MV-4-11 (cell line): ENCODE data around the gene ATP8B4.
"Not testable (repeated sequence)": the region's sequence is repeated elsewhere in the genome, so short reads cannot be mapped to it uniquely, and the experiment has no call there.

ENCODE experiments used
- DNase-seq: peaks from one replicate; lab custom pipeline; 2025; lab: John Stamatoyannopoulos, UW

The ATP8B4 gene

DNA sequence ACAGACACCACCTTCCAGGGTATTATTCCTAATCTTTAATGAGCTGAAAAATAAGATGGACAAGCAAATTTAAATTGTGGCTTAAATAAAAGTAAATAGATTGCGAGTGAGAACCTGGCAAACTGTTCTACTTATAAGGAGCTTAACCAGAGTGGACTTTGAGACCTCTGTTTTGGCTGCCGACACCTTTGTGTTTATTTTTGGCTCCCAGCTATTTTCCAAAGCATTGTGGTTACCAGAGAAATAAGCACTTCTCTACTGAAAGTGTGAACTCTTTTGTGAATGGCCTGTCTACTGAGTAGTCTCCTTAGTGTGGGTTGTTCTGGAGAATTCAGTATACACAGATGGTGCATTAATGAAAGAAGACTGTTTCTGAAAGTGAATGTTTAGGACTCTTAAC lies 109.4 kb downstream of the ATP8B4 start:
- DNase-seq: no peak

DNA sequence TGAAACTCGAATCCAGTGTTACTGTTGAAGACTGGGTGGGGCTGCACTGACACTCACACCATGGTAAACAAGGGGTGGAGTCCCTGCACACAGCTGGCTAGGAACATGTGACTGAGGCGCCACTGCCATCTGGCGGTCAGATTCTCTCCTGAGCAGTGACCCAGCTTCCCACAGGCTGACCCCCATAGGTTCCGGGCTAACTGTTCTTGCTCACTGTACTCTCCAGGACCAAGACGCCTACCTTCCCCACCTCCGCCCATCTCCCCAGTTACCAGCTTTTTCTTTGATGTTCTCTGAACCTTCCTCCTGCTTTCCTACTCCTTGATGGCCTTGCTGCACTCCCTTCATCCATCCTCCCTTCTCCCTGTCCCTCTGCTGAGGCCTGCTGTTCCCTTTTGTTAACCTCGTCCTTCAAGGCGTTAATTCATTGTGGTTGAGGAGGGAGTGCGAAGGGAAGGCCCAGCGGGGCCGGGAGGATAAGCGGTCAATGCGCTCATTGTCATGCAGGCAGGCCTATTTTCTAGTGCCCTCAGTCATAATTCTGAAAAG lies 115.2 kb downstream of the ATP8B4 start:
- peak; percentile 35 for DNase-seq

DNA sequence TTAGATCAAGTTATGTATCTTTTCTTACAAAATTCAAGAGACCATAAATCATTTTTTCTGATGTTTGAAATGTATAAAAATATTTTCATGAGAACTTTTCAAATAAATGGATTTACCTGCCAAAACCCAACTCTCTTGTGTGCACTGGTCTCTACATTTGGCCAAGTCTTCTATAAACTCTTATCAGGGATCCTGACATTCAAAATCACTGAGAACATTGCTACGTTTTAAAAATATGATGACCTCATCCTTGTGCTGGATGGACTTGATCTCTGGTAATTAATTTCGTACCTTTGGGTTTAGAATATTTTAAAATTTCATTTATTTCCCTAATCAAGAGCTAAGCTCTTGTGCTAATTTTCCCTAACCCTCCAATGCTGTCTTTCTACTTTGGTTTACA lies 127.4 kb downstream of the ATP8B4 start:
- DNase-seq: no peak

DNA sequence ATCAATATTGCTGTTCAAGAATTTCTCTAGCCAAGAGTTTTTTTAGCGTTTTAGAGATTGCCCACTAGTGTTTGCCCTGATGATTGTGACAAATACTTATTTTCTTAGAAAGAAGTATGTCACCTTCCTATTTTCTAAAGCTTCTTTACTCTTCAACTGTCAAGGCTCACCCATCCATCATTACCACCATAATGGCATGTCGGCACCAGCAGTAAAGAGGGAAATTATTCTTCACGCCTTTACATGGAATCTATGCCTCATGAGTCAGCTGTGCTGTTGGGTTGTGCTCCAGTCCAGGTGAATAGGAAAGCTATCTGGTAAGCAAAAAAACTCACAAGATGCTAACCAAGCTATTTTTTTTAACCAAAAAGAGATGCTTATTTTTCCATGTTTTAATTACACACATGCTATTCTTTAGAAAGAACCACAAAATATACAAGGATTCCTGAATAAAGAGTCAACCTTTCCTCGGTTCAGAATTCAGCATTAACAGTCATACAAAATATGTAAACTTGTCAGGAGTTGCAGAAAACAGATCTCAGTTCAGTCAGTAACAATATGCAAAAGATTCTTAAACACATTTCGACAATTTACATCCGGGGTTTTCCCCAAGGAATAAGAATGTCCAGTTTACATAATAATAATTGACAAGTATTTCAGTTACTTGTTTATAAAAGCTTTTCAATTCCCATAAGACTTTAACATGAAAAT lies 128.0 kb downstream of the ATP8B4 start:
- no peak for DNase-seq

DNA sequence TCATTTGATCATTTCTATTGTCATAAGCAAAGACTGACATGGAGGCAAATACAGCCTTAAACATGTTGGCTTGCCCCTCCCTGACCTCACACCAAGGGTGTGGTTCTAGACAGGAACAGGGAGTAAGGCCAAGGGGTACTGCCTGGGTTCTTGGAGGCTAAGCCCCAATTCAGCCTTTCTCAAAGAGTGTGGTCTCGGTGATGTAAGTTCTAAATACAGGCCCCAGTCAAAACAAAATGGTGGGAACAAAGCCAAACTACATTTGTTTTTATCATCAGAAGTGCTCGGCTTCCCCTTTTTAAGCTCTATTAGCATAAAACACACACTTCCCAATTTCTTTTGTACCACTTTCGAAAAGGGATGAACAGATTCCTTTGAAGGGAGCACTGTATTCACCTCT lies 129.5 kb downstream of the ATP8B4 start:
- DNase-seq: peak; percentile 95

DNA sequence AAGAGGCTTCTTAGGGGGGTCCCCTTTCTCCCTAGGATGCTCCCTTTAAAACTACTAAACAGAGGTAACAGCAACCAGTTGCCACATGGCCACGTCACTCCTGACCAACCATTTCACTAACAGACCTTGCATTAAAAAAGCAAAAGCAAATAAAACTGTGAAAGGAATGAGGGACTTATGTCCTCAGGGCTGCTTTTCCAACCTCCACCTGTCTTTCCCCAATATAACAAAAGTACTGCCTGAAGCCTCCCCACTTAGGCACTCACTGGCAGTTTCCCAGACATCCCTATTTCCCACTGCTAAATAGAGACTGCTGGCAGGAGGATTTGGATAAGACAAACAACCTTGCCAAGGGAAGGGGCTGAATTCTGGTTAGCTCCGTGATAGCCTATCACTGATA lies 130.3 kb downstream of the ATP8B4 start:
- no peak for DNase-seq

DNA sequence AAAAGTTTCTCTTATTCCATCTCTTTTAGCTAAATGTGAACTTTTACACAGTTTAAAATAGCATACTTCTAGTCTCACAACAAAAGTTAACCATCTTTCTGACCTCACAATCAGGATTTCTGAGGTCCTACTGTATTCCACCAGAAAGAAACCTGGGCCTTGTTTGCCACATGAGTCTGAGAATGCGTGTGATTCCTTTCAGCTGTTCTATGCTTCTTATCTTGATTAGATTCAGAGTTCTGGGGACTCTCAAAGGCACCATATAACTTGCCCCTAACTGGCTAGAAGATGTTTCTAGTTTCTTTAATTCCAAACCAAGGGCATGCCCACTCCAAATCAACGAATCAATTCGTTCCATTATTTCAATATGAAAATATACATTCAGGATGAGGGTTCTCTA lies 131.1 kb downstream of the ATP8B4 start:
- DNase-seq: no peak

DNA sequence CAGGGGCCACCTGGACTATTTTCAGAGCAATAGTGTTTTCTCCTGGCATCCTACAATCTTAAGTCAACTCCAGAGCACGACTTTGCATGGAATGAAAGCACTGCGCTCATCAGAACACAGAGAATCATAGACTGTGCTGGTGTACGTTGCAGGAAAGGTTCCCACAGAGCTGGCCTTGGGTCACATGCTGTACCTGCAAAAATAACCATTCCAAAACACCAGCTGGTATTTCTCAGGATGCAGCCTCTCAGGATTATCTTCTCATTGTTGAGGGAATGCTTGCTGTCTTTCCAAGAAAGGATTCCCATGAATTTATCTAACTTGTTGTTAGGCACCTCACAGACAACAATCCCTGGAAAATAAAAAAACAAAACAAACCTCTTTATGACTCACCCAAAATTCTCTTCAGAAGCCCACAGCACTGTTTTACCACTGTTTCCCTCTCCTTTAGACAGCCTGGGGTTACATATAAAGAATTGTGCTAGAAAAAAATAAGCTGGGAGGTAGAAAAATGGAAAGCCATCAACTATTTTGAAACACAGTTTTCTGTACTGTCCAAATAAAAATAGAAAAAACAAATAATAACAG lies 131.7 kb downstream of the ATP8B4 start:
- no peak for DNase-seq

DNA sequence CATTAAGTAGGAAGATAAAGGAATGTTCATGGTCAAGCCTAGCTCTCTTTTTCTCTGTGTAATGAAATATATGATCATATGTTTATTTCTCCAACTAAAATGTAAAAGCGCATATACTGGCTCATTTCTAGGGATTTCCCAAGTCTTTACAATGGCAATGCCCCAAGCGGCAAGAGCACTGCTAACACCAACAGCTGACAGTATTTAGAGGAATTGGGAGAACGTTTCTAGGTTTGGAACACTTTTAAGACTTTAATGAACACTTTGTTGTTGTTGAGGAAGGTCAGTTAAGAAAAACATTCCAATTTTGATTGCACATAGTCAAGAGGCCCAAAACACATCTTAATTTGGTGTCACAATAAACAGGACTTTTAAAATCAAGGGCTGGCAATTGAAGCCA lies 132.7 kb downstream of the ATP8B4 start:
- no peak for DNase-seq

DNA sequence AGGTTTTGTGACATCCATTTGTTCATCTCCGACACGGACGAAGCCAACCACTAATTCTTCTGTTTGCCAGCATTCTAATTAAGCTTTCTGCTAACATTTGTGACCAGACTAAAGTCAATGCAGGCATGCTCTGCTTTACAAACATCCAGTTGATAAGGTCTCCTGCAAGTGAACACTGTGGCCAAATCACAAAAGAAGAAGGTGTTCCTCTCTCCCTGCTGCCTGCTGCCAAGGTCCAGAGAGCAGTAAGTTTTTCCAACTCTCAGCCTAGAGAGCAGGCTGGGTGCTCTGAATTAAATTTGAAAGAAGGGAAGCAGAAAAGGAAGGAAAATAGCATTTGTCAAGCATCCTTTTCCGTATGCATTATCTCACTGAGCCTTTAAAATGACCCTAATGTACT lies 133.6 kb downstream of the ATP8B4 start:
- no peak for DNase-seq

DNA sequence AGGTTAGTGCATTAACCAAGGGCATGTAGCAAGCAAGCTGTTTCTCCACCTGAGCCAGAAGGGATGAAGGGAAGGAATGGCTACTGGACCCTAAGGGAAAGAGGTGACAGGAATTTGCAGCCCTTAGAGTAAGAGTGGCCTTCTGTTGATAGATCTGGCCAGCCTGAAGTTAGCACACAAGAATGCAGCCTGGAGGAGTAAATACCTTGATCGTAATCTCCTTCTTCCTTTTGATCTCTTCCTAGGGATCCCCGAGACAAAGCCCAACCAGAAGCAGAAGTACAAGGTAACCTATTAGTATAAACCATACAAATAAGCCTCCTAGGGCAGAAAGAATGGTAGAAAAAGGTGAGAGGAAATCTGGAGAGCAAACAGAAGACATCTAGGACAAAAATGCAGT lies 134.6 kb downstream of the ATP8B4 start:
- no peak for DNase-seq

DNA sequence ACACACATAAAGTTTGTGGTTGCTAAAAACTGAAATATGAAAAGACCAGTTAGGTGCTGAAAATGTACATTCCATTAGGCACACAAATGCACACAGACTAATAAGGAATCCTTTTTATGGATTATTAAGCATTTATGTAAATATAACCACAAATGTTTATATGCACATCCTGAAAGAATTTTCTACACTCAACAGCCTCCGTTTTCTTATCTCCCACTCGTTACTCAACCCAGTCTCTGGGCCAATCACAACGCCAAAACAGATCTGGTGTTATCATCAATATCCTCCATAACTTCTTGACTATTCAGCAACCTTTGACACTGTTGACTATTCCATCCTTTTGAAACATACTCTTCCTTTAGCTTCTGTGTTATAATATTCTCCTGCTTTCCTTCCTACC lies 136.4 kb downstream of the ATP8B4 start:
- no peak for DNase-seq

DNA sequence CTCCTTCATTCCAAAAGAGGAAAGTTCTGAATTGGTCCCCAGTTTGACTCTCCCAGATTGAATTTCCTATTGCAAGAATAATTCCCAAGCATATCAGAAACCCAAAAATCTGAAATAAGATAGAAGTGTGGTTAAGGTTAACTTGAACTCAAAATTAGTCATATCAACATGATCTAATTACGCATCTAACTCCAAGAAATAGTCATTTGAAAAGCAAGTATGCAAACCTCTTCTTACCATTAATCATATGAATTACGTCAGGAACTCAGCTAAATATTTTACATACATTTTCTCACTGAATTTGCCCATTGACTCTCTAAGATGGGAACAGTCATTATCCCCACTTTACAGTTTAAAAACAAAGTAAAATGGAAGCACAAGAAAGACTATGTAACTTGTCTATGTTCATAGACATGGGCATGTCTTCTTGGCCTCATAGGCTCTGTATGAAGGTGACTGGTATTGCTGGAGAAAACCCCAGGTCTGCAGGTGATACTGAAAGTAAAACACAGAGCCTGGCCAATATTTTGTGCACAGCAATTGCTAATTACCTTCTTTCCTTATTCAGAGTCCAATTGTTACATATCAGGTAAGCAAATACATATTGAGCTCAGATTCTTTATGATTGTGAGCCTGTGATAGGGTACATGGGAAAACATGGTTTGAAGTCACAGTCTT lies 139.2 kb downstream of the ATP8B4 start:
- DNase-seq: no peak

DNA sequence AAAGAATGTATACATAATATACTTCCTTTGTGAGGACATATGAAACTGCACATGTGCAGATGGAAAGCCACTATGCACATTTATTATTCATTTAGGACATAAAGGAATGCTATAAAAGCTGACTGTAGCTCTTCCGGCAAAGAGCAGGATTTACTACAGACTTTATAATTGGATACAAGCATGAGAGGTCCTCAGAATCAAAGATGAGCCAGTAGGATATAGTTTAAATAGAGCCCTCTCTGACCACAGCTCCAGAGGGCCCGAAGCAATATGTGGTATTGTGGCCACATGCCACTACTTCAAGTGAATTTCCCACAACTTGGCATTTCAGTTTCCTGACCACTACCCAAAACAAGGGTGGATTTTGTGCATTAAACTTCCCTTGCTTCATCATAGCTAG lies 140.9 kb downstream of the ATP8B4 start:
- peak; percentile 21 for DNase-seq

DNA sequence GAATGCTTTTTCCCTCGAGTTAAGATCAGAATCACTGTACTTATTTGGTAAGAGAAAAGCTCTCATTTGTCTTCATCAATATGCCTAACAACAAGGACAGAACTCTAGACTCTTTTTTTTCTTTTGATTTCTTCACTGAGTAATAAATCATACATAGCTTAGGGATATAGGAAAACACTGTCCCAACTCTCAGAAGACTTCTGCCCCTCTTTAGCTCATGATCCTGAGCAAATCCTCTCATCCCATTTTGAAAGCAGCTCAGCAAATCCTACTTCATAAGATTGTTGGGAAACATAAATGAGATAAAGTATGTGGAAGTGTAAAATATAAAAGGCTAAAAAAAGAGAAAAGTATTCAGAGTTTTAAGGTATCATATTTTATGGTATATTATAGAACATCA lies 141.7 kb downstream of the ATP8B4 start:
- no peak for DNase-seq

DNA sequence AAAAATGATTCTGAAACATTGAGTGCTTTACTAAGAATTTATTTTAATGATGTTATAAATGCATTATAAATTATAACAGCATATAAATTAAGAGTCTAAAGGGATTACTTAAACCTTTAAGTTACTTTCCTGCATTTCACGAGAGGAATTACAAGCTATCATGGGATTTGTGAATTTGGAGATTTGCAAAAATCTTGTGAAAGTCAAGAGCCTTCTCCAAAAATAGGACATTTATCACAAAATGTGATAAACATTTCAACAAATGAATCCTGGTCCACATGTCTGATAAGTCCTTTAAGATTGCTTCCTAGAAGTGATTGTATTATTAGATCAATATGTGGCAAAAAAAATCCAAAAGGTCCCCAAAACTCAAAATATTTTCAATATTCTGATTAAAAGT lies 154.5 kb downstream of the ATP8B4 start:
- no peak for DNase-seq

DNA sequence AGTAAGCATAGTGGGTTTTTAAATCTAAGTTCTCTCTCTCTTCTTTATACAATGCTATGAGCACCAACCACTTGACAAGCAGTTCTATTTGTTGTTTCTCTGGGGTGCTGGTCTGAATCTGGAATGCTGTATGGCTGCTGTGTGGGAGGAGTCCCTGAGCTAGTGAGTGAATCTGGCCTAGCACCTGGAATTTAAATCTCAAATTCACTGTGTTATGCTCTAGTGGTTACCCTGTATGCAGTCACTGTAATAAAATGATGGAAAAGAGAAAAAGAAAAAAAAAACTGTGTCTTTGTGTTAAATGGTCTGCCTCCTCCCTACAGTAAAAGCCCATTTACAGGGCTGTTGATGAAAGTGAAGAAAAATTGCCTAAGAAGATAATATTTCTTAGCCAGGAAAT lies 155.0 kb downstream of the ATP8B4 start:
- no peak for DNase-seq

DNA sequence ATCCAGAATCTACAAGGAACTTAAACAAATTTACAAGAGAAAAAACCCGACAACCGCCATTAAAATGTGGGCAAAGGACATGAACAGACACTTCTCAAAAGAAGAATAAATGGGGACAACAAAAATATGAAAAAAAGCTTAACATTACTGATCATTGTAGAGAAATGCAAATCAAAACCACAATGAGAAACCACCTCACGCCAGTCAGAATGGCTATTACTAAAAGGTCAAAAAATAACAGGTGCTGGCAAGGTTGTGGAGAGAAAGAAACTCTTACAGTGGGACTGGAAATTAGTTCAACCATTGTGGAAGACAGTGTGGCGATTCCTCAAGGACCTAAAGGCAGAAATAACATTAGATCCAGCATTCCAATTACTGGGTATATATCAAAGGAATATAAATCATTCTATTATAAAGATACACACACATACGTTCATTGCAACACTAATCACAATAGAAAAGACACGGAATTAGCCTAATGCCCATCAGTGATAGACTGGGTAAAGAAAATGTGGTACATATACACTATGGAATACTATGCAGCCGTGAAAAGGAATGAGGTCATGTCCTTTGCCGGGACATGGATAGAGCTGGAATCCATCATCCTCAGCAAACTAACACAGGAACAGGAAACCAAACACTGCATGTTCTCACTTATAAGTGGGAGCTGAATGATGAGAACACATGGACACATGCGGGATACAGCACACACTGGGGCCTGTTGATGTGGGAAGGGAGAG lies 155.8 kb downstream of the ATP8B4 start:
- DNase-seq: not testable (repeated sequence)

DNA sequence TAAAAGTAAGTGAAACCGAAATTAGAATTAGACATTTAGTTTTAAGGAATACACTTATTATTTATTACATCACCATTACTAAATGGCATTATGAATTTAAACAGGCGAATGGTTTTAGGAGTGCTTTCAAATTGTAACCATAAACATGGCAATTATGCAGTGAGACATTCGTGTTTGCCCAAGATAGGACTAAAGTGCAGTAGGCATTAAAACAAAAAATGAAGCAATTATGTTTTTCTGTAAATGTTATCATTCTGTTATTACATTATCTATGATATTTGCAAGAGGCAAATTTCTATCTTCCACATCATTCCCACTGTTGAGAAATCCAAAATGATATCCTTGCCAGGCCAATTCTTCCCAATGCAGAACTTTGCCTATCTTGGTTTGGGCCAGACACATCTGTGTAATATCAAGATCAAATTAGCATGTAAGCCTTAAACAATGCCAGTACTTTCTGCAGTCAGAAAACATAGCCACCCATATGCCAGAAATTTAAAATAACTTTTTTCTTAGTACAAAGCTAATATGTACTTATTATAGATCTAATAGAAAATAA lies 156.9 kb downstream of the ATP8B4 start:
- DNase-seq: no peak

DNA sequence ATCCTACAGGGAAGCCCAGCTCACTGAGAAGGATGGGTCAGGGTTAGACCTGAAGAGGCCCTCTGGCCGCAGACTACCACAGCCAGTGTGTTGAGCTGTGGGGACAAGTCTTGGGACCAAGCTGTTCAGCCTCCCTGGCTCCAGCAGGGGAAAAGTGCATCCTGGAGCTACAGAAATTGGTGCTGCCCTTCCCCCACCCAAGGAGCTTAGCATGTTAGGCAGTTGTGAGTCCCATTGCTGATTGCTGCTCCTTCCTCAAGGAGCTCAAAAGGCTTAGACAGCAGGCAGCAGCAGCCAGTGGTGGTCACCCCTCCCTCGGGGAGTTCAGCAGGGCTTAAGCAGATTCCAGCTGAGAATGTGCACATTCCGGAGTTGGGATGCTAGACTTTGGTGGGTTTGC lies 165.6 kb downstream of the ATP8B4 start:
- DNase-seq: no peak

DNA sequence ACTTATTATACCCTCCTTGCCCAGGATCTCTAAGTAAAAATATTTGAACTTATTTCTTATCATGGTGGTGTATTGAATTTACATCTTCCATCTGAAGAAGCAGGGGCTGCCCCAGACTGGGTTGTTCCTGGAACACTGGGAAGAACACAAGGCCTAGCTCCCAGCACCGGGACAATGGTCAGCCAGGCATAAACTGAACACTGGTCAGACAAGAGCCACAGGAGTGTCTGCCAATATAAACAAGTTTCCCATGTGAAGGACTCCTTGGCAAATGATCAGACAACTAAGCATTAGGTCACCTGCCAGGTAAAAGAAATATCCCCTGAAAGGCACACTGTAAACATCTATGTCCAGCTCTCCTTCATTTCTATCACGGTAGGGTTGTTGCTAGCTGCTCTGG lies 172.4 kb downstream of the ATP8B4 start:
- no peak for DNase-seq

DNA sequence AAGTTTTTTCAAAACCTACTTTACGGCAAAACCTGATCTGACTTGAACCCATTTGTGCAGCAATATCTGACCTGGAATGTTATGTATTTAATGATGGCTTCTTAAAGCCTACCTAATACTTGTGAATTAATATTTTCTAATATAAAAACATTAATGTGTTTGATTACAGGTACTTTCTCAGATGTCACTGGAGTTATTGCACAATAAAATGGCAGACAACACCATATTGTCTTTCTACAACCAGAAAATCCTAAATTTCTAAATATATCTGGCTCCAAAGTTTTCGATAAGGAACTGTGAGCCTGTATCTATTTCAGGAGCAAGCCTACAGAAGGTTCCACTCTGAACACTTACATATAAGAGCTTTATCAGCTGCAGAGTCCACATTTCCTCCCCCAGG lies 184.5 kb downstream of the ATP8B4 start:
- no peak for DNase-seq
